CD4-positive, alpha-beta T cell (primary cell): ENCODE data around the gene POP5. TPM values are rescaled to one million over a fixed set of nuclear protein-coding genes. Genes with fewer than 3 reads are reported as not detected.
"Not testable (repeated sequence)": the region's sequence is repeated elsewhere in the genome, so short reads cannot be mapped to it uniquely, and the experiment has no call there.

Experiments
- ATAC-seq: fragments of 200-7000 bp; cut with Tn5 transposase; one replicate; pipeline ENCODE4 v1.10.0; 2022; ENCODE audit warnings: mild to moderate bottlenecking; ENCODE audit not compliant: poor library complexity
- CTCF ChIA-PET: fragments of 350-600 bp; sonication (Branson Sonifier 250); formaldehyde crosslinking; loops from one replicate; lab custom pipeline; 2021; ENCODE audit warnings: antibody characterized with exemption, inconsistent platforms; lab: Charles Lee
- POLR2A ChIA-PET: fragments of 350-600 bp; sonication (Branson Sonifier 250); formaldehyde crosslinking; loops from one replicate; lab custom pipeline; 2021; ENCODE audit warnings: antibody characterized with exemption, inconsistent platforms; lab: Charles Lee
- DNase-seq, 14 experiments: peaks; one replicate each; pipeline ENCODE4 v3.0.0-alpha.2; 2013 to 2020; ENCODE audit warnings: mixed read lengths in 2 of 14
- H3K27ac ChIP-seq, 2 donors: one replicate each; pipeline versions ENCODE4 v1.5.1 to v1.7.0; 2013; ENCODE audit warnings: low read length in 2 of 2, low read depth in 1 of 2, mild to moderate bottlenecking in 1 of 2
- H3K27me3 ChIP-seq, 2 experiments: 1 replicate in 1 of 2; 2 replicates in 1 of 2; pipeline versions ENCODE4 v1.6.1 to v1.7.0; 2013; ENCODE audit warnings: low read length in 2 of 2, control low read depth in 1 of 2, mild to moderate bottlenecking in 1 of 2, moderate library complexity in 1 of 2; ENCODE audit not compliant: insufficient read depth in 2 of 2, control insufficient read depth in 1 of 2
- H3K36me3 ChIP-seq: one replicate; pipeline ENCODE4 v1.6.1; 2013; ENCODE audit warnings: low read length, control low read depth; ENCODE audit not compliant: insufficient read depth
- H3K4me1 ChIP-seq: one replicate; pipeline ENCODE4 v1.6.1; 2013; ENCODE audit warnings: low read length, control low read depth; ENCODE audit not compliant: insufficient read depth
- H3K4me3 ChIP-seq: one replicate; pipeline ENCODE4 v1.5.1; 2013; ENCODE audit warnings: mild to moderate bottlenecking, low read length, moderate library complexity
- H3K9me3 ChIP-seq, 2 experiments: 1 replicate in 1 of 2; 2 replicates in 1 of 2; pipeline versions ENCODE4 v1.6.1 to v1.7.0; 2013; ENCODE audit warnings: low read length in 2 of 2, mild to moderate bottlenecking in 2 of 2, control low read depth in 1 of 2, moderate library complexity in 1 of 2; ENCODE audit not compliant: control insufficient read depth in 1 of 2, insufficient read depth in 1 of 2
- H3K27ac Mint-ChIP-seq: one replicate; pipeline ENCODE4 v1.8.0; 2020; ENCODE audit warnings: mixed read lengths
- H3K27me3 Mint-ChIP-seq: one replicate; pipeline ENCODE4 v1.8.0; 2021; ENCODE audit warnings: mixed read lengths
- H3K36me3 Mint-ChIP-seq: one replicate; pipeline ENCODE4 v1.8.0; 2021; ENCODE audit warnings: low read depth, mixed read lengths
- H3K4me1 Mint-ChIP-seq: one replicate; pipeline ENCODE4 v1.8.0; 2021; ENCODE audit warnings: low read depth, mixed read lengths
- H3K4me3 Mint-ChIP-seq: one replicate; pipeline ENCODE4 v1.8.0; 2020; ENCODE audit warnings: mild to moderate bottlenecking, mixed read lengths
- H3K9me3 Mint-ChIP-seq: one replicate; pipeline ENCODE4 v1.8.0; 2020; ENCODE audit warnings: mixed read lengths
- intact Hi-C, 2 experiments: fragments of 100-400 bp; cut with DNase I in 1 of 2; cut with micrococcal nuclease in 1 of 2; formaldehyde crosslinking; loops; one replicate each; pipeline versions ENCODE4 v1.15.1 to v1.9.0; 2023 to 2025; cut with DNase I, micrococcal nuclease
- total RNA-seq, 174 experiments: library from RNA in 2 of 174; stranded (reverse) in 2 of 174; gene quantifications; one replicate each; pipeline ENCODE4 v1.2.3 and lab custom pipeline; 2021 to 2026
- TF ChIP-seq, protein P1 (sequence below): fragments of 200-600 bp; IDR thresholded peaks from one replicate; pipeline ENCODE4 v1.8.0; 2022; ENCODE audit warnings: antibody characterized with exemption, mild to moderate bottlenecking

The POP5 gene
- total RNA-seq, 2 experiments from 2014 or later = 17.9 to 22.0 TPM

DNA sequence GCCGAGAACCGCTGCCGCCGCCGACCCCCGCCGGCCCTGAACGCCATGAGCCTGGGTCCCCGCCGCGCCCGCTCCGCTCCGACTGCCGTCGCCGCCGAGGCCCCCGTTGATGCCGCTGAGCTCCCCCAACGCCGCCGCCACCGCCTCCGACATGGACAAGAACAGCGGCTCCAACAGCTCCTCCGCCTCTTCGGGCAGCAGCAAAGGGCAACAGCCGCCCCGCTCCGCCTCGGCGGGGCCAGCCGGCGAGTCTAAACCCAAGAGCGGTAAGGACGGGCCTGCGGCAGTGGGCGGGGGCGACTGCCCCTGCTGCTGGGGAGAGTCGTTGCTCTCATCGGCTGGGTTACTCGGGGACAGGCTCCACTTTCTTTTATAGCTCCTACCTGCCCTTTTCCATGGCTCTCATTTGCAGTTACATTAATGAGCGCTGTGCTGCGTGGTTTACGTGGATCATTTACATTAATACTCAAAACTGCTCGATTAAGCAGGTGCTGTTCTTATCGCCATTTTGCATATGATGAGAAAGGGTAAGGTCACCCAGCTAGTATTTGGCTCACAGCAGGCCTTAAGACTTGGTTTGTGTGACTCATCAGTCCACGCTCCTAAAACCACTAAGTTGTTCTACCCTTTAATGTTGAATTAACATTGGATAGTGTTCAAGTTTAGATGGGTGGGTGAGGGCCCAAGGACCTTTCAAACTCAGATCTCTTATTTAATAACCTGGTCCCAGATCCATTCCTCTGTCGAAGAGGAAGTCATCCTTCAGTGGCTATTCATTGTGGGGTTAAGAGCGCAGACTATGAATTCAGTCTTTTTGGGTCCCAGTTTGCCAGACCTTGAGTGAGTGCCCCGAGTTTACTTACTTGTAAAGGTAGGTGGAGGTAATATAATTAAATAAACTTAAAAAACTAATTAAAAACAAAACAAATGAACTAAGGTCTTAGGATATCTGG, 46.2 kb downstream of the POP5 start:
- peaks cover 56% of the 10 kb centered on the region for H3K36me3 Mint-ChIP-seq
- peak overlapping the region; percentile 91 for H3K27ac Mint-ChIP-seq
- H3K4me1 Mint-ChIP-seq = peaks cover 59% of the 10 kb centered on the region
- Histone ChIP-seq H3K36me3 (peaks cover 12% of the 10 kb centered on the region), H3K4me1 (peaks cover 52% of the 10 kb centered on the region), H3K27me3 (no peaks in the 10 kb centered on the region), H3K27ac (peak overlapping the region; percentile 66 to 89), H3K4me3 (peak overlapping the region; percentile 92), H3K9me3 (no peaks in the 10 kb centered on the region)
- TF ChIP-seq, protein P1, sequence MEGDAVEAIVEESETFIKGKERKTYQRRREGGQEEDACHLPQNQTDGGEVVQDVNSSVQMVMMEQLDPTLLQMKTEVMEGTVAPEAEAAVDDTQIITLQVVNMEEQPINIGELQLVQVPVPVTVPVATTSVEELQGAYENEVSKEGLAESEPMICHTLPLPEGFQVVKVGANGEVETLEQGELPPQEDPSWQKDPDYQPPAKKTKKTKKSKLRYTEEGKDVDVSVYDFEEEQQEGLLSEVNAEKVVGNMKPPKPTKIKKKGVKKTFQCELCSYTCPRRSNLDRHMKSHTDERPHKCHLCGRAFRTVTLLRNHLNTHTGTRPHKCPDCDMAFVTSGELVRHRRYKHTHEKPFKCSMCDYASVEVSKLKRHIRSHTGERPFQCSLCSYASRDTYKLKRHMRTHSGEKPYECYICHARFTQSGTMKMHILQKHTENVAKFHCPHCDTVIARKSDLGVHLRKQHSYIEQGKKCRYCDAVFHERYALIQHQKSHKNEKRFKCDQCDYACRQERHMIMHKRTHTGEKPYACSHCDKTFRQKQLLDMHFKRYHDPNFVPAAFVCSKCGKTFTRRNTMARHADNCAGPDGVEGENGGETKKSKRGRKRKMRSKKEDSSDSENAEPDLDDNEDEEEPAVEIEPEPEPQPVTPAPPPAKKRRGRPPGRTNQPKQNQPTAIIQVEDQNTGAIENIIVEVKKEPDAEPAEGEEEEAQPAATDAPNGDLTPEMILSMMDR = no peak
- H3K9me3 Mint-ChIP-seq = no peaks in the 10 kb centered on the region
- intact Hi-C loops = loop anchor here (1.0 to 5.0 kb wide), 5 partner anchors 38 to 152 kb away; partner anchors contain the start of genes POP5 (in 2 of the 2), COX6A1 (in 1 of the 2), DYNLL1 (in 1 of the 2) and MLEC (in 1 of the 2)
- CTCF ChIA-PET = interaction anchor here (1.1 to 1.7 kb wide), 2 partner anchors 65 to 78 kb away, joined by 4 read pairs; partner anchors contain the start of gene SRSF9
- peak; percentile 65 for ATAC-seq
- POLR2A ChIA-PET = interaction anchor here (0.7 to 2.9 kb wide), 11 partner anchors 14 to 521 kb away, joined by 3 to 13 read pairs (median 4); partner anchors contain the start of genes COX6A1, DYNLL1, POP5 and RNU4-1
- peak; percentile 2 to 78 (median 41) for DNase-seq
- H3K4me3 Mint-ChIP-seq = peak overlapping the region; percentile 91
- H3K27me3 Mint-ChIP-seq = no peaks in the 10 kb centered on the region

DNA sequence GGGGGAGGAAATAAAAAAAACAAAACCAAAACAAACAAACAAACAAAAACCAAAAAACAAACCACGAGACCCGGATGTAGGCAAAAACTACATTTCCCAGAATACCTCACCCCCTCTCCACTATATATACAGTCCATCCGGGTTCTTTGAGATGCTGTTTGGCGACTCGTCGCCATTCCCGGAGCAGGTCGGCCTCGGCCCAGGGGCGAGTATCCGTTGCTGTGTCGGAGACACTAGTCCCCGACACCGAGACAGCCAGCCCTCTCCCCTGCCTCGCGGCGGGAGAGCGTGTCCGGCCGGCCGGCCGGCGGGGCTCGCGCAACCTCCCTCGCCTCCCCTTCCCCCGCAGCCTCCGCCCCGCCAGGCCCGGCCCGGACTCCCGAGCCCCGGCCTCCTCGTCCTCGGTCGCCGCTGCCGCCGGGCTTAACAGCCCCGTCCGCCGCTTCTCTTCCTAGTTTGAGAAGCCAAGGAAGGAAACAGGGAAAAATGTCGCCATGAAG, 46.9 kb downstream of the POP5 start, which contains the start of gene RNF10:
Gene RNF10 (plus strand): TSS at position 154 of the 500 bp plus-strand sequence. CDS start 456 bp downstream, outside the sequence.
- Histone ChIP-seq H3K4me3 (peak within 1 kb of the TSS; percentile 92), H3K4me1 (peaks cover 49% of the 10 kb centered on the region), H3K36me3 (peaks cover 7% of the 10 kb centered on the region), H3K27me3 (no peaks in the 10 kb centered on the region), H3K9me3 (no peaks in the 10 kb centered on the region), H3K27ac (peak within 1 kb of the TSS; percentile 66 to 89)
- intact Hi-C loops = loop anchor here in 1 of 2 experiments (1.0 to 5.0 kb wide), 3 partner anchors 37 to 97 kb away; partner anchors contain the start of genes COX6A1, DYNLL1 and POP5
- CTCF ChIA-PET = interaction anchor here (1.7 kb wide), 1 partner anchor 64 kb away, joined by 4 read pairs; the partner anchor contains the start of gene SRSF9
- Mint-ChIP-seq H3K27me3 (no peaks in the 10 kb centered on the region), H3K9me3 (no peaks in the 10 kb centered on the region), H3K4me3 (peak within 1 kb of the TSS; percentile 91), H3K36me3 (peaks cover 53% of the 10 kb centered on the region), H3K27ac (peak within 1 kb of the TSS; percentile 91), H3K4me1 (peaks cover 62% of the 10 kb centered on the region)
- POLR2A ChIA-PET = interaction anchor here (0.8 to 2.9 kb wide), 9 partner anchors 13 to 521 kb away, joined by 3 to 13 read pairs (median 4); partner anchors contain the start of genes COX6A1, DYNLL1, POP5 and RNU4-1
- ATAC-seq (peak; percentile 65), DNase-seq (peak; percentile 53 to 92 (median 68))
- TF ChIP-seq, protein P1 = no peak

DNA sequence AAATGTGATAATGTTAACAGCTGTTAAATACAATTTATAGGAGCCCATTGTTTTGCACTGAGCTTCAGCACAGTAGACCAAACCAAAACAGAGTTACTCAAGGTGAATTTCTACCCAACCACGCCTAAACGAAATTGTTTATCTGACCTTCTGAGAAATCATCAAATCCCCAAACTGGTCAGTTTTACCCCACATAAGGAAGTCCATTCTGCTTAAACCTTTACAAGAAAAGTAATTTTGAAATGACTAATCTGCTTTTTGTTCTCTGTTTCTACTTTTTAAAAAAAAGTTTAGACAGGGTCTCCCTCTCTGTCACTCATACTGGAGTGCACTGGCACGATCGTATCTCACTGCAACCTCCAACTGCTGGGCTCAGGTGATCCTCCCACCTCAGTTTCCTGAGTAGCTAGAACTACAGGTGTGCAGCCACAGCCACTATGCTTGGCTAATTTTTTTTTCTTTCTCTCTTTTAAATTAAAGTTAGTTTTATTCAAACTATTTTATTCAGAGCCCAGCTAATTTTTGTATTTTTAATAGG, 48.4 kb downstream of the POP5 start:
- Histone ChIP-seq H3K27me3 (no peaks in the 10 kb centered on the region), H3K36me3 (peaks cover 4% of the 10 kb centered on the region), H3K4me1 (peaks cover 48% of the 10 kb centered on the region), H3K4me3 (no peak overlapping the region), H3K27ac (no peak overlapping the region), H3K9me3 (no peaks in the 10 kb centered on the region)
- intact Hi-C loops = loop anchor here in 1 of 2 experiments (5.0 kb wide), 1 partner anchor 95 kb away; the partner anchor contains the start of gene COX6A1
- Mint-ChIP-seq H3K27me3 (no peaks in the 10 kb centered on the region), H3K4me1 (peaks cover 57% of the 10 kb centered on the region), H3K4me3 (peak overlapping the region; percentile 63), H3K36me3 (peaks cover 45% of the 10 kb centered on the region), H3K9me3 (no peaks in the 10 kb centered on the region), H3K27ac (peak overlapping the region; percentile 59)
- POLR2A ChIA-PET = no interaction called here
- ATAC-seq (no peak), DNase-seq (peak in 1 of 14 experiments; percentile 21)
- TF ChIP-seq, protein P1 = no peak
- CTCF ChIA-PET = no interaction called here

DNA sequence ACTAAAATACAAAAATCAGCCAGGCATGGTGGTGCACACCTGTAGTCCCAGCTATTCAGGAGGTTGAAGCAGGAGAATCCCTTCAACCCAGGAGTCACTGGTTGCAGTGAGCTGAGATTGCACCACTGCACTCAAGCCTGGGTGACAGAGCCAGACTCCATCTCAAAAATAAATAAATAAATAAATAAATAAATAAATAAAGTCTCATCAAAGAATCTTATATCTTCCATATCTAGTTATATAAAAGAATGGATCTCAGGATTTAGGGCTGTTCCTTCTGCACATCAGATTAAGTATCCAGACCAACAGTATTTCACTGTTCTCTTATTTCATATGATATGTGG, 50.8 kb downstream of the POP5 start:
- peaks cover 27% of the 10 kb centered on the region for H3K36me3 Mint-ChIP-seq
- CTCF ChIA-PET, H3K9me3 Mint-ChIP-seq, DNase-seq, H3K9me3 ChIP-seq, H3K27ac ChIP-seq, ATAC-seq, H3K4me3 ChIP-seq, H3K27me3 ChIP-seq, H3K36me3 ChIP-seq, POLR2A ChIA-PET, H3K27me3 Mint-ChIP-seq: not testable (repeated sequence)
- peaks cover 28% of the 10 kb centered on the region for H3K4me1 ChIP-seq
- H3K4me3 Mint-ChIP-seq = peak overlapping the region; percentile 100
- peaks cover 39% of the 10 kb centered on the region for H3K4me1 Mint-ChIP-seq
- peak overlapping the region; percentile 95 for H3K27ac Mint-ChIP-seq
- intact Hi-C loops = loop anchor here in 1 of 2 experiments (5.0 kb wide), 1 partner anchor 93 kb away; the partner anchor contains the start of gene COX6A1
